Left kidney (tissue), 2 donors: ENCODE measurements around the gene RARRES1. TPM values are rescaled to one million over a fixed set of nuclear protein-coding genes. Genes with fewer than 3 reads are reported as not detected.
A peak's percentile ranks its signal among the peaks of the same experiment; 100 is the strongest.
"Not testable (repeated sequence)": the region's sequence is repeated elsewhere in the genome, so short reads cannot be mapped to it uniquely, and the experiment has no call there.

Source experiments
- DNase-seq: peaks from one replicate; pipeline ENCODE4 v3.0.0-alpha.2; 2013
- polyA plus RNA-seq: library from polyadenylated mRNA; unstranded; fragments of 120-200 nt; gene quantifications from one replicate; pipeline ENCODE4 v1.2.1, GENCODE V29; 2013; ENCODE audit not compliant: insufficient read length

RARRES1 gene
- polyA plus RNA-seq, 1 donor = 12.6 TPM

DNA sequence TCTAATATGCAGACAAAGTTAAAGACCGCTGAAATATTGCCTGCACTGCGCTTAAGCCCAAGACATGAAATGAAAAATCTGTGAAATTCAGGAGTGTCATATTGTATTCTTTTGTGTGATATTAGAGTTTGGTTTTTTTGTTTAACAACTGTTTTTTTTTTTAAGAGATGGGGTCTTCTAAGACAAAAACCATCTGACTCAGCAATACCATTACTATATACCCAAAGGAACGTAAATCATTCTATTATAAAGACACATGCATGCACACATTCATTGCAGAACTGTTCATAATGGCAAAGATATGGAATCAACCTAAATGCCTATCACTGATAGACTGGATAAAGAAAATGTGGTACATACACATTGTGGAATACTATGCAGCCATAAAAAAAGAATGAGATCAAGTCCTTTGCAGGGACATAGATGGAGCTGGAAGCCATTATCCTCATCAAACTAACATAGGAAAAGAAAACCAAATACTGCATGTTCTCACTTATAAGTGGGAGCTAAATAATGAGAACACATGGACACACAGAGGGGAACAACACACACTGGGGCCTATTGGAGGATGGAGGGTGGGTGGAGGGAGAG is 38.3 kb downstream of the RARRES1 start:
- DNase-seq = not testable (repeated sequence)

DNA sequence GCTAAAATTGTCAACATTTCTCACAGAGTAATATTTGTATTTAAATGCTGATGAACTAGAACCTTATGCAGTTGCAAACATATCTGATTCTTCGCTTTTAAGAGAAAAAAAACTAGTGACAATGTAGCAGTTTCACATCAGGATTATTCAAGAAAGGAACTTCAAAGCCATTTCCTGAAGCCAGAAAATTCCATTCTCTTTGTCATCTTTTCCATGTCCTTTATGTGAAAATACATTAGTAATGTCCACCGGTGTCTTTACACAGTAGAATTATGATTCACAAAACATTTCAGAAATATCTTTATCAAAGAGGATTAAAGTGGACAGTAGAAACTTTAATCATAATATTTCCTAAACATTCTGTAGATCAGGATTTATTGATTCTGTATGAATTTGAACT is 47.1 kb downstream of the RARRES1 start:
- DNase-seq = no peak

DNA sequence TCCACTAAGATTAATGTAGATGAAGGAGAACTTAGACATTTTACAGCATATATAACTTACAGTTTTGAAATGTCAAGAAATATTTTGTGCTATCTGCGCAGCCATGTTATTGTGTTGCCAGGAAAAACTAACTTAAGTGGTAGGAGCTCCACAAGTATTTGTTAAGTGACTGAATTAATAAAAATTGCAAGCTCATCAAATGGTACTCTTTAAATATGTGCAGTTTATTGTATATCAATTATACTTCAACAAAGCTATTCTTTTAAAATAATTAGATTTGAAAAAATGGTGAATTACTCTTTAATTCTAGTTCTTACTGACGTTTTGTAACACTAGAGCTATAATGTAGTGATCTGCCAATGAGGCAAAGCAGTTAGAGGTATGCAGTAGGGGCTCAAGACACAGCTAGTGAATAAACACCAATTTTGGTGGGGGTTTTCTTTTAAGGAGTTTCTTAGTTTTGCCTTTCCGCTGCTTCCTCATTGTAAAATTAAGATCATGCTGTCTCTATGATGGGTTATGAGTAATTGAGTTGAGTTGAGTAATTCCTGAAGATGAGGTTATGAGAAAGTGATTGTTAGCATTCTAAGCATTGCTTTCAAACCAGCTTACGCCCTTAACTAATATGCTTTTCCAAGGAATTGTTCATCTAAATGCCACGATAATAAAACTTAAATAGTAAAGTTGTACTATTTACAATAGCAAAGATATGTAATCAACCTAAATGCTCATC is 48.9 kb downstream of the RARRES1 start:
- DNase-seq = no peak

DNA sequence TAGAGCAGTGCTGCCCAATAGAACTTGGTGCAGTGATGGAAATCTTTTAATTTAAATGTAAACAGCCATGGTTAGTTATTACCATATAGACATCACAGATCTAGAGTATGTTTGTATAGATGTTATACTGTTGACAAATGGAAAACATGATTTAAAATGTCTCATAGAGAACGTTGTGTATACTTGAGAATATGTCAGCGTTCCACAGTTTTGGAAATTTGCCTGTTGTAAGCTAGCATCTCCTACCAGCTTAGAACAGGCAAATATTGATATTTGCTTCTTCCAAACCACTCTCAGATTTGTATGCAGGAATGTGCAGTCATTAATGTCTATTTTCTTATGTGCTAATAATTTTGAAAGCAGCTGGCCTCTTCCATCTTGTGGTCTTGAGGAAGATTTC is 51.4 kb downstream of the RARRES1 start:
- no peak for DNase-seq

DNA sequence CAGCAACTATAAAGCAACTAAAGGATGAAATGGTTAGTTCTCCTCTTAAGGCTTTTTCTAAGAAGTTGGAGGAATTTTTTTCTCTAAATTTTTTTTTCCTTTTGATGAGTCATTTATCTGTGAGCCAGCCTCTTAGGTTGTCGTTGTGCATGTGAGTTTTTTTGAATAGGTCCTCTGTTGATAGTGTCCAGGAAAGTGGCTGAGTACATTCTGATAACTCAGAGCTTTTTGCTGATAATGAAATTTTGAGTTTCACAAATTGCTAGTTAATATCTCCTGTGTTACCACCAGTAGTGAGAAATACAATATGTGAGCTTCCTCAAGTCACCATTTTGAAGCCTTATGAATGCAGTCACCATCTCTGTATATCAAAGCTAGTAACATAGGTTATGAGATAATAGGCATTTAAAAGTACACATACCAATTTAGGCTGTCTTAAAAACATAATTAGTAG is 52.7 kb downstream of the RARRES1 start:
- no peak for DNase-seq

DNA sequence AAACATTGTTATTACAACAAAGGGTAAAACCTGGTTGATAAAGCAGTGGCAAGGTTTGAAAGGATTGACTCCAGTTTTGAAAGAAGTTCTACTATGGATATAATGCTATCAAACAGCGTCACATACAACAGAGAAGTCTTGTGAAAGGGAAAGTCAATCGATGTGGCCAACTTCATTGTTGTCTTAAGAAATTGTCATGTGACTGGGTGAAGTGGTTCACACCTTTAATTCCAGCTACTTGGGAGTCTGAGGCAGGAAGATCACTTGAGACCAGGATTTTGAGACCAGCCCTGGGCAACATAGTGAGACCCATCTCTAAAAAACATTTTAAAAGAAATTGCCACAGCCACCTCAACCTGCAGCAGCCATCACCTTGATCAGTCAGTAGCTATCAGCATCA is 53.6 kb downstream of the RARRES1 start:
- no peak for DNase-seq

DNA sequence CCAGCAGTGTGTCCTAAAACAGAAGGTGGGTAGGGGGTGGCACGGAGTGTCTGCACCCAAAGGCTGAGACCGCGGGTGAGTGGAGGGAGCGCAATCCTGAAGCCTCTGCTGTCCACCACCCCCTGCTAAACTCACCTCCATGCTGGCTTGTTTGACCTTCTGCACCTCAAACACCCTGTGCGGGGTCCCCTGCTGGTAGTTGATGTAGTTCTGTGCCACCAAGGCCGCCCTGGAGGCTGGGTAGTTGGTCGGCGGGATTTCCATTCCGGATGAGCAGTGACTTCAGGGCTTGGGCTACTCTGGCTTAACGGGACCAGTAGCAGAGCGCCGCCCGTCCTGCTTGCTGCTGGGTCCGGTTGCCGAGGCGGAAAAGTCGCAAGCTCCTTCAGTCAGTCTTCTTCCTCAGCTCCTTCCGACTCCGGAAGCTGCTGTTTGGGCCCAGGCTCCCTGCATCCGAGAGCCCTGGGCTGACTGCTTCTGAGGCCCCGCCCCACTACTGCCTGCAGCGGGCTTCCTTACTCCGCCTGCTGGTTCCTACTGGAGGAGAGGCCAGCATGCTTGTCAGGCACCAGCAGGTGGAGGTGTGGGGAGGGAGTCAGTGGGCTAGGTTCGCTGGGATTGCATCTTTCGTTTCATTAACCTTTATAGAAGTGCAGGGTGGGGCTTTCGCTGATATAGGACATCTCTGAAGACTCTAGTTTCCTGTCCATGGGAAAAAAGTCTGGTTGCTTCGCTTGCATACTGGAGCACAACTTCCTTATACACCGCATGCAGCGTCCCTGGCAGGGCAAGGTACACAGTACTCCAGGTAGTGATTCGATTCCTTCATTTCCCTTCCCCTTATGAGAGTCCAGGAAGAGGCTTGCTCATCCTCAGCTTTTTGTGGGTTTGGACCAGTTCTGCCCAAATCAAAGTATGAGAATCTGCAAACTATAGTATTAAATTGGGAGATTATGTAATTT is 59.8 kb downstream of the RARRES1 start, which contains the start of gene LXN:
Gene LXN (minus strand): TSS at position 434 of the 962 bp plus-strand sequence. CDS start 170 bp downstream, at position 264.
- DNase-seq = peak; percentile 81

DNA sequence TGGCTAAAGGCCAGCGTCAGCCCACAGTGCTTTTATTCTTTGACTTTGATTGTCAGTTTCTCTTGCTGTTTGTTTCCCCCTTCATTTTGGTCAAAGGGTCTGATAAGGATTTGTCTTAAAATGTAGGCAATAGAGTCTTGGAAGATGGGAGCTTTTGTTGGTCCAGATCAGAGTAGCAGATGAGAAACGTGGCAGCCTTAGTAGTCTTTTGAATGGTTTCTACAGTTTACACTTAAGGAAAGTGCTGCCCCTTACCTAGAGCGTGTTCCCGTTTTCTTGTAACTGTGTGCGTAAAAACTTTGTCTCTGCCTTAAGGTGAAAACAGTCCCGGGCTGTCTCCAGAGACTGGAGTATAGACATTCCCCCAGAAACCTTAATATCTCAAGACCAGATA is 60.4 kb downstream of the RARRES1 start:
- peak; percentile 18 for DNase-seq

DNA sequence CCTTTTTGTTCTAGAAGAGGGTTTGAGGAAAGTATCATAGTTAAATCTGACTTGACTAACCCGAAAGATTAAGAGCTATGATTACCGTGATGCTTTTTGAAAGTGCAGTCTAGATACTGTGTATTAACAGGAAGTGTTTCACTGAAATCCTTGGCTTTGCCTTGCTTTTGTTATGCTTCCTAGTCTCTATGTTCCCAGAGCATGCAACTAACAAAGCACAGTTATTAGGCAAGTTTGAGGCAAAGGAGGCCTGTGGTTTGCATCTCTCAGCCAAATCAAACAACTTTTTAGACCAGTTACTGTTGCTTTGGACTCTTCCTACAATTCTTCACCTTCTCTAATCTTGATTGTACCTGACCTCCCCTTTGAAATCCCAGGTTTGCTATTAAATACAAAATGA is 63.8 kb downstream of the RARRES1 start:
- no peak for DNase-seq

DNA sequence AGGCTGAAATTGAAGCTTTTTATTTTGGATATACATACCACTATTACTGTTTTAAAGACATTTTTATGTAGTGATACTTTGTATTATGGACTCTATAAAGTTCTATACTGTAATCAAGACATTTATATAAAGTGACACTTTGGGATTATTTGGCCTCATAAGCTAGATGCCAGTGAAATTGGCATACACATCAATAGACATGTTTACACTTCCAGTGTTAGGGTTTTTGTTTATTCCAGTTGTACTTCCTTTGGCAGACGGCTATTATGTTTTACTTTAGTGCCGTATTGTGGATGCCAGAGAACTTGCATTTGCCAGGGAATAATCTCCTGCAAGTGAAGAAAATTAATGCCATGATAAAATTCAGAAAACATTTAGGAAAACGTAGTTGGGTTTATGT is 65.8 kb downstream of the RARRES1 start:
- no peak for DNase-seq

DNA sequence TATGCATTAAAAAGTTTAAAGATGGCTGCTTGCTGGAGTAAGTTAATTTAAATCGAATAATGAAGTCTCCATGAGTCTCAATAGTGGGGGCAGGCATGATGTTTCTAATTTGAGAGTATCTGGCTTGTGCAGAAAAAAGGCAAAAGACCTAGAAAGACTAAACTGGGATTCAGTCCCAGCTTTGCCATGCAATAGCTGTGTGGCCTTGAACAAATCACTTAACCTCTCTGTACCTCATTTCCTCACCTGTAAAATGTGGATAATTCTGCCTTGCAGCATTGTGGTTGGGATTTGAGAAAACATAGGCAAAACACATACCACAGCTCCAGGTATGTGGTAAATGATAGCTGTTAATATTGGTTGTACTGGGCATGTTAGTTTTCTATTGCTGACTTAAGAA is 68.4 kb downstream of the RARRES1 start:
- no peak for DNase-seq

DNA sequence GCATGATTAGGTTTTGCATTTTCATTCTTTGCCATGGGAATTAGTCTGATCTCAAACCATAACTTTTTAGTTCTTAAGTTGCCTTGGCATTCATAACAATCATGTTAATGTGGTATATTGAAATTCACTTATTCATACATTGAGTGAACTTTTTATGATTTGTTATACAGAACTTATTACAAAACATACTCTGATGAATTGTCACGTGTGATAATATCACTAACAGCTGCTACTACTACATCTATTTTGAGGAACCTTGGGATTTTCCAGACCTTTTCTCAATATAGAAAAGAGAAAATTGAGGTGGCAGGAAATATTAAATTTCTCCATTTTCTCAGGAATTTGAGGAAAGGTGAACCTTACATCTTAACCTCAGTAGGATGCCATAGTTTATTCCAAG is 69.0 kb downstream of the RARRES1 start:
- DNase-seq = no peak

DNA sequence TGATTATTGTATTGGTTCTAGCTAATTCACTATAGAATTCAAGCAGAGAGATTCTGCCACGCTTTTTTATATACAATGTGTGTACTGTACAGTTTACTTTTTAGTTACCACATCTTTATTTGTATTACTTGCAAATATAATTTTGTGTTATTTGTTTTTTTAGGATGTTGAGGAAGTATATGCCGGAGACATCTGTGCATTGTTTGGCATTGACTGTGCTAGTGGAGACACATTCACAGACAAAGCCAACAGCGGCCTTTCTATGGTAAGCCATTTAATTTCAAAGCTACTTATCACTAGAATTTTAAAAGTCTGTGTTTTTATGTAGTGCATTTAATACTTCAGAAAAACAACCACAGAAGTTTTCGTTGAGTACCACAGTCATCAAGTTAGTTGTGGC is 71.5 kb downstream of the RARRES1 start:
- DNase-seq = no peak

DNA sequence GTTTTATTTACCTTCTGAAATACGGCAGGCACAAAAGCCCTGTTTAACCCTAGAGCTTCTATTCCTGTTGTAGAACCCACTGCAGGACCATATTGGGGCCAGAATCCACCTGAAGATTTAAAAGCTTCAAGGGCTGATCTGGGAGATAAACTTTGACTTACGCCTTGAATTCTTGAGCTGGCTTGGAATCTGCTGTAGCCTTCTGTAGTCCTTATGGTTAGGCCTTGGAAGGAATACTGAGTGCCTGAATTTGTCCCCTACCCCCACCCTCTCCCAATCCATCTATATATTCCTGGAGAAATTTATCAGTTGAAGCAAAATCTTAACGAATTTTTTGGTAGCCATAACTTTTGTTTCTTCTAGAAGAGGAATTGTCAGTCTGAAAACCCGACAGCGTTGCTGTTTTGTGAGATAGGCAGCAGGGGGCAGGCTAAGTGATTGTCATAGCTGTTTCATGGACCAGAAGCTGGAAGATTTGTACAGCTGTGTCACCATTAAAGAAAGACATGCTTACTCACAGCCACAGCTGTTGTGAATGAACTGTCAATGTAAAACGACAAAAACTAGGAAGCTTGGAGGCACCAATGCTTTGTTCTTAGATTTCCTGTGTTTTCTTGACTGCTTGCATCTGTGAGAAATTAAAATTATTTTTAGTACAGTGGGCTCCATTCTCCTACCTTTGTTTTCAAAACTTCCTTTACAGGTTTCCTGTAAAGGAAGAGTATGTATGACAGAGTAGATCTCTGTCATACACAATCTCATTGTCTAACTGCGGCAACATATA is 72.6 kb downstream of the RARRES1 start:
- peak; percentile 39 for DNase-seq

DNA sequence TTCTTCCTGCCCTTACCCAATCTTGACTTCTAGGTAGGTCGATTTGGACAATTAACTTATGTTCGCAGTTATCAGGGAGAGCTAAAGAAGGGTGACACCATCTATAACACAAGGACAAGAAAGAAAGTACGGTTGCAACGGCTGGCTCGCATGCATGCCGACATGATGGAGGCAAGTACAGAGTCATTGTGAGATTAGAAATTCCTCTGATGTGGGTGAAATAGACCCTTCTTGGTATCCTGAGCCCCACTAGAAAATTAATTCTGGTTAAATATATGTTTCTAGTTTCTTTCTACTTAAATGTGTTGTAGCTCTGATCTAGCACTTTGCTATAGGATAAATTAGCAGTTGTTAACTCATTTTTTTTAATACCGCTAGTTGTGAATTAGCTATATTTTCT is 73.4 kb downstream of the RARRES1 start:
- no peak for DNase-seq

DNA sequence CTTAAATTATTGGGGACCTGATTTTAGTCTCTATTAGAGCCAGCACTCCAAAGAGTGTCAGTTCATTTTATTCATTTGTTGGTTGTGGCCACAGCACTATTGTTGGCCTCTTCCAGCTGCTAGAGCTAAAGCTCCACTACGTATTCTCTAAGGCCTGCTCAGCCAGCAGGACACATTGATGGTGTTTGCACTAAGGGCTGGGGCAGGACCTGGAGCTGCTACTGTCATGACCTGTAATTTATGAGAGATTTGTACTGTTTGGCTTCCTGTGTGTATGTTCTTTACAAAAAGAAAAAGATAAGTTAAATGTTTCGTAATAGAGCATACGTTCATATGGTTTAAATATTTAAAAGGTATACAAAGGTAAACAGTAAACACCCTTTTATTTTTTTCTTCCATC is 79.8 kb downstream of the RARRES1 start:
- no peak for DNase-seq

DNA sequence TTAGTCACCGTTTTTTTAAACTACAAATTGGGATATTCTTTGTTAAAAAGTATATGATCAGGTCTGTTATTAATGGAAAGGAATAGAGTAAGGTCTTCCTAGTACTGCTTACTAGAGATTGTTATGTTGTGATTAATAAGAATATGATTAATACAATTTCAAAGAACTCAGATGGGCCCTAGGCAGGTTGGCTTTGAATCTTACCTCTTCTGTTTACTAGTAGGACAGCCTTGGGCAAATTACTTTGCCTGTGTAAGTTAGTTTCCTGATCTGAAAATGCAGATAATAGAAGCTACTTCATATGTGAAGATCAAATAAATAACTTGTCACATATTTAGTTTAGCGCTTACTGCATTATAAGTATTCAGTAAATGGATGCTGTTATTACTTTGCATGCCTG is 81.1 kb downstream of the RARRES1 start:
- no peak for DNase-seq

DNA sequence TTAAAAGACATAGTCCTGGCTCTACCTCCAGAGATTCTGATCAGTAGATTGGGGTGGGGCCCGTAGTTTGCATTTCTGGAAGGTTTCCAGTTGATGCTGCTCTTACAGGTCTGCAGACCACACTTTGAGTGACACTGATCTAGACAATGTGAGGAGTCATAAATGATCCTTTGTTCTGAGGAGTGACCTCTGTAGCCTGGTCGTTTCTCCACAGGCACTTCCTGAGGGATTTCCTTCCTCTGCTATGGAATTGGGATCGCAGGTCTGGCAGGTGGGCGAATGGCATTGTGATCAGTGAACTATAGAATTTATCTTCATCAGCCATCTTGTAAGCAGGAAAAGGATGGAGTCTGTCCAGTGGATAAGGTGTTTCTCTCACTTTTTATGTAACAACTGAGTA is 82.5 kb downstream of the RARRES1 start:
- no peak for DNase-seq
